OCI-LY1 (cell line): ENCODE measurements around the gene INTS13.

ENCODE experiments used
- EZH2 ChIP-seq: fragments of 200-600 bp; sonication (generic), shearing (Covaris generic); IDR thresholded peaks from 2 replicates; pipeline ENCODE4 v1.8.0; 2017; ENCODE audit warnings: borderline replicate concordance, mixed run types, mild to moderate bottlenecking, antibody characterized with exemption, low read length, moderate library complexity, mixed read lengths
- TF ChIP-seq, protein P1 (sequence below): fragments of 200-600 bp; sonication (generic), shearing (Covaris generic); IDR thresholded peaks from 2 replicates; pipeline ENCODE4 v1.5.1; 2017; ENCODE audit warnings: mild to moderate bottlenecking, antibody characterized with exemption, low read length, moderate library complexity, mixed read lengths

DNA sequence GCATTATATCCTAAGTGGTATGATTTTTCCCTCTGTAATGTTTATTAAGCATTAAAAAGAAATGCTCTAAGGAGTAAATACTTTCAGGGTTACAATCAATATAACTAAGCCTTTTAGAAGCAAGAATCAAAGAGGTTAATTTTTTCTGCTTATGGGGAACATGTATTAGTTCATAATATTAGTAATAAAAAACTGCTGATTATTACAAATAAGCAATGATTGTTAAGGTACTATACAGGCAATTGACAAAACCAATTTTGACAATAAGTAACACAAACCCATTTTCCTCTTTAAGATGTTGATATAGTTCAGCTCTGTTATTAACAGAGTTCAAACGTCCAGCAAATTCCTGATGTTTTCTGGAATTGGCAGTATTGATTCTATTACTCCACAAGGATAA is 31.8 kb downstream of the INTS13 start:
- TF ChIP-seq, protein P1, sequence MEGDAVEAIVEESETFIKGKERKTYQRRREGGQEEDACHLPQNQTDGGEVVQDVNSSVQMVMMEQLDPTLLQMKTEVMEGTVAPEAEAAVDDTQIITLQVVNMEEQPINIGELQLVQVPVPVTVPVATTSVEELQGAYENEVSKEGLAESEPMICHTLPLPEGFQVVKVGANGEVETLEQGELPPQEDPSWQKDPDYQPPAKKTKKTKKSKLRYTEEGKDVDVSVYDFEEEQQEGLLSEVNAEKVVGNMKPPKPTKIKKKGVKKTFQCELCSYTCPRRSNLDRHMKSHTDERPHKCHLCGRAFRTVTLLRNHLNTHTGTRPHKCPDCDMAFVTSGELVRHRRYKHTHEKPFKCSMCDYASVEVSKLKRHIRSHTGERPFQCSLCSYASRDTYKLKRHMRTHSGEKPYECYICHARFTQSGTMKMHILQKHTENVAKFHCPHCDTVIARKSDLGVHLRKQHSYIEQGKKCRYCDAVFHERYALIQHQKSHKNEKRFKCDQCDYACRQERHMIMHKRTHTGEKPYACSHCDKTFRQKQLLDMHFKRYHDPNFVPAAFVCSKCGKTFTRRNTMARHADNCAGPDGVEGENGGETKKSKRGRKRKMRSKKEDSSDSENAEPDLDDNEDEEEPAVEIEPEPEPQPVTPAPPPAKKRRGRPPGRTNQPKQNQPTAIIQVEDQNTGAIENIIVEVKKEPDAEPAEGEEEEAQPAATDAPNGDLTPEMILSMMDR = no peak
- no peak for TF ChIP-seq EZH2
